Neuronal stem cell (in vitro differentiated cells): ENCODE data around the gene ADRA2B.

Experiments used
- DNase-seq: peaks from one replicate; pipeline ENCODE4 v3.0.0-alpha.2; 2013; ENCODE audit warnings: low spot score
- H2AFZ ChIP-seq: one replicate; pipeline ENCODE4 v1.6.1; 2013; ENCODE audit warnings: mild to moderate bottlenecking, low read length, inconsistent platforms
- H2AK5ac ChIP-seq: 2 replicates; pipeline ENCODE4 v1.6.1; 2013; ENCODE audit warnings: low read depth, mild to moderate bottlenecking, inconsistent platforms, low read length, moderate library complexity, mixed read lengths
- H2BK120ac ChIP-seq: 2 replicates; pipeline ENCODE4 v1.6.1; 2013; ENCODE audit warnings: low read depth, mild to moderate bottlenecking, inconsistent platforms, low read length, moderate library complexity, mixed read lengths
- H2BK12ac ChIP-seq: one replicate; pipeline ENCODE4 v1.6.1; 2013; ENCODE audit warnings: low read length, inconsistent platforms
- H2BK15ac ChIP-seq: 2 replicates; pipeline ENCODE4 v1.6.1; 2013; ENCODE audit warnings: mild to moderate bottlenecking, low read length, inconsistent platforms, mixed read lengths
- H2BK5ac ChIP-seq: one replicate; pipeline ENCODE4 v1.6.1; 2013; ENCODE audit warnings: inconsistent platforms, mild to moderate bottlenecking, low read length, moderate library complexity
- H3K14ac ChIP-seq: one replicate; pipeline ENCODE4 v1.6.1; 2013; ENCODE audit warnings: low read length, inconsistent platforms
- H3K18ac ChIP-seq: 2 replicates; pipeline ENCODE4 v1.6.1; 2013; ENCODE audit warnings: low read length, inconsistent platforms
- H3K23ac ChIP-seq: 2 replicates; pipeline ENCODE4 v1.6.1; 2013; ENCODE audit warnings: low read depth, mild to moderate bottlenecking, mixed read lengths, low read length, inconsistent platforms; ENCODE audit not compliant: poor library complexity
- H3K27ac ChIP-seq: replicated peaks from 3 replicates; pipeline ENCODE4 v1.5.1; 2013; ENCODE audit warnings: low read length, inconsistent platforms
- H3K27me3 ChIP-seq, 3 experiments: 2 replicates each; pipeline ENCODE4 v1.6.1; 2013; ENCODE audit warnings: low read length in 3 of 3, mild to moderate bottlenecking in 2 of 3, inconsistent platforms in 1 of 3, low read depth in 1 of 3, mixed read lengths in 1 of 3, moderate library complexity in 1 of 3; ENCODE audit not compliant: control insufficient read depth in 3 of 3, insufficient read depth in 3 of 3
- H3K36me3 ChIP-seq, 2 donors: replicated peaks in 1 of 2; 2 replicates each; pipeline ENCODE4 v1.6.1; 2013; ENCODE audit warnings: low read length in 2 of 2; ENCODE audit not compliant: control insufficient read depth in 2 of 2, insufficient read depth in 2 of 2
- H3K4ac ChIP-seq: 2 replicates; pipeline ENCODE4 v1.6.1; 2013; ENCODE audit warnings: inconsistent platforms, mild to moderate bottlenecking, low read length, moderate library complexity
- H3K4me1 ChIP-seq, 2 donors: 1 replicate in 1 of 2; 2 replicates in 1 of 2; pipeline ENCODE4 v1.6.1; 2013; ENCODE audit warnings: low read length in 2 of 2, low read depth in 1 of 2; ENCODE audit not compliant: control insufficient read depth in 2 of 2, insufficient read depth in 1 of 2
- H3K4me2 ChIP-seq: one replicate; pipeline ENCODE4 v1.6.1; 2013; ENCODE audit warnings: mild to moderate bottlenecking, low read length, inconsistent platforms; ENCODE audit not compliant: insufficient read depth, poor library complexity, severe bottlenecking
- H3K4me3 ChIP-seq, 2 donors: 2 replicates each; pipeline ENCODE4 v1.5.1; 2013; ENCODE audit warnings: low read length in 2 of 2, mild to moderate bottlenecking in 2 of 2, inconsistent platforms in 1 of 2, moderate library complexity in 1 of 2
- H3K79me1 ChIP-seq: one replicate; pipeline ENCODE4 v1.6.1; 2013; ENCODE audit warnings: low read depth, mild to moderate bottlenecking, inconsistent platforms, low read length, moderate library complexity
- H3K9ac ChIP-seq: one replicate; pipeline ENCODE4 v1.6.1; 2013; ENCODE audit warnings: mild to moderate bottlenecking, low read depth, low read length, inconsistent platforms; ENCODE audit not compliant: poor library complexity
- H3K9me3 ChIP-seq, 2 donors: replicated peaks in 1 of 2; 2 replicates each; pipeline versions ENCODE3 to v1.6.1; 2013; ENCODE audit warnings: low read length in 2 of 2, mild to moderate bottlenecking in 2 of 2, inconsistent platforms in 1 of 2, low read depth in 1 of 2, mixed read lengths in 1 of 2, moderate library complexity in 1 of 2; ENCODE audit not compliant: control insufficient read depth in 2 of 2, insufficient read depth in 1 of 2
- H4K8ac ChIP-seq: one replicate; pipeline ENCODE4 v1.6.1; 2013; ENCODE audit warnings: low read depth, mild to moderate bottlenecking, inconsistent platforms, low read length, moderate library complexity
- H4K91ac ChIP-seq: one replicate; pipeline ENCODE4 v1.6.1; 2013; ENCODE audit warnings: low read length, low read depth, mild to moderate bottlenecking, inconsistent platforms; ENCODE audit not compliant: poor library complexity
- WGBS, 2 donors: extraction: QIAGEN DNeasy Blood & Tissue Kit; methylation state at CpG; one replicate each; pipeline ENCODE4 v1.1.7; 2013; ENCODE audit warnings: missing lambda C conversion rate in 2 of 2, mixed read lengths in 1 of 2; ENCODE audit not compliant: insufficient read length in 2 of 2, insufficient replicate concordance in 1 of 2; ENCODE audit errors: extremely low coverage in 2 of 2; 5-methylcytosine and 5-hydroxymethylcytosine counted together

ADRA2B gene

GRCh38 chr2:96157649-96158553 is 41.5 kb upstream of the ADRA2B start:
- peak overlapping the region; percentile 85 for H4K91ac ChIP-seq
- H2BK120ac ChIP-seq = peak overlapping the region; percentile 55
- H4K8ac ChIP-seq = peak overlapping the region; percentile 78
- peak overlapping the region; percentile 85 for H2AK5ac ChIP-seq
- peak overlapping the region; percentile 60 for H3K23ac ChIP-seq
- H3K4me3 ChIP-seq = no peak overlapping the region
- H2BK5ac ChIP-seq = peak overlapping the region; percentile 43
- no peak overlapping the region for H3K4me2 ChIP-seq
- H3K79me1 ChIP-seq = no peaks in the 10 kb centered on the region
- H2AFZ ChIP-seq = peak overlapping the region; percentile 73
- H2BK15ac ChIP-seq = peak overlapping the region; percentile 77
- H3K4ac ChIP-seq = no peak overlapping the region
- H3K18ac ChIP-seq = peak overlapping the region; percentile 84
- no peak overlapping the region for H3K27ac ChIP-seq
- no peak for DNase-seq
- H3K9me3 ChIP-seq = peaks cover 0 to under 1% of the 10 kb centered on the region in 2 donors
- H2BK12ac ChIP-seq = no peak overlapping the region
- H3K27me3 ChIP-seq = no peaks in the 10 kb centered on the region
- H3K4me1 ChIP-seq = peaks cover 6 to 12% of the 10 kb centered on the region in 2 donors
- H3K9ac ChIP-seq = peak overlapping the region; percentile 12
- no peaks in the 10 kb centered on the region for H3K36me3 ChIP-seq
- H3K14ac ChIP-seq = peak overlapping the region; percentile 60
- no CpG with 5 or more reads among the region's 19 CpGs for WGBS, 2 donors

DNA sequence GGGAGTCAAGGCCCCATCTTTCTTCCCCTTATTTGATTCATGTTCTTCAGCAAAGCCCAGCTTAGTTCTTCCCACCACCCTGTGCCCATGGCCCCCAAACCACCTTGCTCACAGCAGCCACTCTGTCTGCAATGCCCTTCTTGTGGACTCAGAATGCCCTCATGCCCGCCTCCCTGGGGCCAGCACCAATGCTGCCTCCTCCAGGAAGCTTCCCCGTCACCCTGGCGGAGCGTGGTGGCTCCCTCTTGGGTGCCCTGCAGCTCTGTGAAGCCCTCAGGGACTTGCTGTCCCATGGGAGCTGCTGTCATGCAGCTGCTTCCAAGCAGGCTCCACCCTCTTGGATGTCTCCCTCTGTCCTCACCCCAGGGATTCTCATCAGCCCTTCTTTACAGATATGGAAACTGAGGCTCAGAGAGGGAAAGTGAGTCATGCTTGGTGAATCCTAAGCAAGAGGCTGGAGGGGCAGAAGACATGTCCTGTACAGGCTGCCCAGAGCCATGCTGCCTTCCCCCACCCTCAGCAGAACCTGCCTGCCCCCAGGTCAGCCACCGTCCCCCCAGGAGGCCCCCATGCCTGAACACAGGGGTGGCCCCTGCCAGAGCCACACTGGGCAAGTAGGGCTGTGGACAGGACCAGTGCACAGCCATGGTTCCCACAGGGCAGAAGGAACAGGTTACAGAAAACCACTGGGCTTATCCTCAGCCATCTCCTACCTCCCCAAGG is 40.7 kb upstream of the ADRA2B start:
- H2BK120ac ChIP-seq = peak overlapping the region; percentile 55
- H2BK5ac ChIP-seq = no peak overlapping the region
- H3K9ac ChIP-seq = no peak overlapping the region
- H4K8ac ChIP-seq = peak overlapping the region; percentile 78
- H3K79me1 ChIP-seq = no peaks in the 10 kb centered on the region
- H3K4me3 ChIP-seq = no peak overlapping the region
- H3K4me1 ChIP-seq = peaks cover 13 to 20% of the 10 kb centered on the region in 2 donors
- H2BK15ac ChIP-seq = peak overlapping the region; percentile 70
- H2AK5ac ChIP-seq = peak overlapping the region; percentile 85
- no peak overlapping the region for H3K4me2 ChIP-seq
- H3K27ac ChIP-seq = no peak overlapping the region
- H3K9me3 ChIP-seq = no peaks in the 10 kb centered on the region
- H2AFZ ChIP-seq = no peak overlapping the region
- H3K18ac ChIP-seq = peak overlapping the region; percentile 92
- WGBS, 2 donors = no CpG with 5 or more reads among the region's 5 CpGs
- H2BK12ac ChIP-seq = peak overlapping the region; percentile 4
- H3K14ac ChIP-seq = peak overlapping the region; percentile 60
- H3K27me3 ChIP-seq = no peaks in the 10 kb centered on the region
- peak overlapping the region; percentile 60 for H3K23ac ChIP-seq
- H3K4ac ChIP-seq = no peak overlapping the region
- no peak overlapping the region for H4K91ac ChIP-seq
- DNase-seq = no peak
- H3K36me3 ChIP-seq = no peaks in the 10 kb centered on the region

GRCh38 chr2:96156011-96156820 is 39.8 kb upstream of the ADRA2B start:
- Histone ChIP-seq H3K9ac (no peak overlapping the region), H3K27ac (no peak overlapping the region), H3K9me3 (no peaks in the 10 kb centered on the region), H2BK120ac (no peak overlapping the region), H4K91ac (no peak overlapping the region), H3K36me3 (no peaks in the 10 kb centered on the region), H2BK5ac (no peak overlapping the region), H3K4me3 (no peak overlapping the region), H3K27me3 (no peaks in the 10 kb centered on the region), H3K4me2 (no peak overlapping the region), H3K4me1 (peaks cover 16 to 22% of the 10 kb centered on the region in 2 donors), H3K79me1 (no peaks in the 10 kb centered on the region), H2BK15ac (no peak overlapping the region), H3K18ac (no peak overlapping the region), H3K14ac (peak overlapping the region; percentile 74), H2AFZ (no peak overlapping the region), H4K8ac (no peak overlapping the region), H2BK12ac (no peak overlapping the region), H3K4ac (no peak overlapping the region), H2AK5ac (peak overlapping the region; percentile 39), H3K23ac (no peak overlapping the region)
- DNase-seq = no peak
- no CpG with 5 or more reads among the region's 10 CpGs for WGBS, 2 donors
